Keratinocyte (primary cell): ENCODE data around the gene LRRC3C. TPM values are rescaled to one million over a fixed set of nuclear protein-coding genes. Genes with fewer than 3 reads are reported as not detected.

ENCODE experiments used
- DNase-seq: peaks from one replicate; pipeline ENCODE4 v3.0.0-alpha.2; 2011; ENCODE audit warnings: low read depth, missing footprints, low spot score
- FAIRE-seq: peaks from 2 replicates; lab custom pipeline; 2011; peaks lifted over from hg19 to GRCh38; lab: Jason Lieb, UNC
- H2AFZ ChIP-seq: 2 replicates; pipeline ENCODE4 v1.6.0; 2012; ENCODE audit warnings: low read length, control low read depth, inconsistent platforms; ENCODE audit not compliant: control insufficient read depth
- H3K27ac ChIP-seq: 2 replicates; pipeline ENCODE4 v1.5.1; 2011; ENCODE audit warnings: low read length; ENCODE audit not compliant: control insufficient read depth, insufficient read depth
- H3K27me3 ChIP-seq: 3 replicates; pipeline ENCODE4 v1.6.0; 2011; ENCODE audit warnings: low read length; ENCODE audit not compliant: control insufficient read depth, insufficient read depth; ENCODE audit errors: extremely low read depth
- H3K36me3 ChIP-seq, 2 experiments: 2 replicates in 1 of 2; 3 replicates in 1 of 2; pipeline ENCODE4 v1.5.1; 2011; ENCODE audit warnings: low read length in 2 of 2, mild to moderate bottlenecking in 1 of 2; ENCODE audit not compliant: control insufficient read depth in 2 of 2, insufficient read depth in 2 of 2; ENCODE audit errors: extremely low read depth in 1 of 2
- H3K4me1 ChIP-seq: 3 replicates; pipeline ENCODE4 v1.5.1; 2011; ENCODE audit warnings: low read length; ENCODE audit not compliant: control insufficient read depth, insufficient read depth; ENCODE audit errors: extremely low read depth
- H3K4me2 ChIP-seq: 3 replicates; pipeline ENCODE4 v1.6.0; 2011; ENCODE audit warnings: low read depth, low read length; ENCODE audit not compliant: control insufficient read depth, insufficient read depth; ENCODE audit errors: extremely low read depth
- H3K4me3 ChIP-seq, 3 experiments: fragments of 200-600 bp in 1 of 3; sonication (generic) in 1 of 3; 2 replicates in 2 of 3; 3 replicates in 1 of 3; pipeline ENCODE4 v1.5.1; 2011 to 2016; ENCODE audit warnings: low read length in 3 of 3, mild to moderate bottlenecking in 3 of 3, control low read depth in 2 of 3, inconsistent platforms in 1 of 3, low read depth in 1 of 3, mixed read lengths in 1 of 3, mixed run types in 1 of 3, moderate library complexity in 1 of 3; ENCODE audit not compliant: control insufficient read depth in 2 of 3, insufficient read depth in 2 of 3; ENCODE audit errors: extremely low read depth in 1 of 3
- H3K79me2 ChIP-seq: 2 replicates; pipeline ENCODE4 v1.6.0; 2012; ENCODE audit warnings: low read length; ENCODE audit not compliant: control insufficient read depth, insufficient read depth
- H3K9ac ChIP-seq: 3 replicates; pipeline ENCODE4 v1.6.0; 2011; ENCODE audit warnings: low read length; ENCODE audit not compliant: control insufficient read depth, insufficient read depth; ENCODE audit errors: extremely low read depth
- H3K9me1 ChIP-seq: 3 replicates; pipeline ENCODE4 v1.6.0; 2011; ENCODE audit warnings: low read length; ENCODE audit not compliant: control insufficient read depth, insufficient read depth; ENCODE audit errors: extremely low read depth
- H3K9me3 ChIP-seq: 2 replicates; pipeline ENCODE4 v1.5.1; 2012; ENCODE audit warnings: low read depth, low read length; ENCODE audit not compliant: control insufficient read depth
- H4K20me1 ChIP-seq: 3 replicates; pipeline ENCODE4 v1.6.0; 2011; ENCODE audit warnings: low read length; ENCODE audit not compliant: control insufficient read depth, insufficient read depth; ENCODE audit errors: extremely low read depth
- CTCF ChIP-seq, 3 experiments: IDR thresholded peaks in 1 of 3; conservative IDR thresholded peaks in 1 of 3; optimal IDR thresholded peaks in 1 of 3; 2 replicates in 2 of 3; 3 replicates in 1 of 3; pipeline versions ENCODE3 to v1.5.1; 2011; ENCODE audit warnings: low read length in 3 of 3, mild to moderate bottlenecking in 3 of 3, moderate library complexity in 2 of 3, control low read depth in 1 of 3, inconsistent platforms in 1 of 3; ENCODE audit not compliant: insufficient read depth in 2 of 3; ENCODE audit errors: extremely low read depth in 1 of 3
- EZH2 ChIP-seq: IDR thresholded peaks from one replicate; pipeline ENCODE4 v1.6.1; 2012; ENCODE audit warnings: inconsistent platforms, mild to moderate bottlenecking, low read length, moderate library complexity
- dilution Hi-C: fragments of 300-500 bp; cut with MboI; formaldehyde crosslinking; loops from one replicate; pipeline ENCODE4 v1.7.0; 2020; ENCODE audit warnings: low sequenced_read_pairs; ENCODE audit not compliant: extremely low pct_ligation_motif_present
- polyA plus RNA-seq, 5 experiments: library from polyadenylated mRNA; depleted of rRNA in 3 of 5; stranded (reverse) in 3 of 5; stranded (forward) in 1 of 5; unstranded in 1 of 5; fragments of >200 nt; gene quantifications; 1 replicate in 1 of 5; 2 replicates in 3 of 5; 3 replicates in 1 of 5; pipeline versions ENCODE4 v1.2.1 to v1.2.3, GENCODE V29; 2011 to 2012; ENCODE audit warnings: missing spikeins in 2 of 5, low read depth in 1 of 5, low replicate concordance in 1 of 5

LRRC3C gene
- polyA plus RNA-seq, 1 donor (not counting 4 experiments of a cell fraction or from before 2014, with no cell fraction given) = not detected

GRCh38 chr17:39926588-39927100 lies 888 bp upstream of the LRRC3C start:
- H4K20me1 ChIP-seq = peaks cover 4% of the 10 kb centered on the region
- dilution Hi-C loops = no loop called here
- H3K79me2 ChIP-seq = peaks cover 23% of the 10 kb centered on the region
- FAIRE-seq (no peak), DNase-seq (no peak)
- peak overlapping the region; percentile 16 for H2AFZ ChIP-seq
- peak overlapping the region; percentile 78 for H3K9ac ChIP-seq
- peak overlapping the region; percentile 63 for H3K27ac ChIP-seq
- H3K9me1 ChIP-seq = peaks cover 6% of the 10 kb centered on the region
- H3K9me3 ChIP-seq = no peaks in the 10 kb centered on the region
- no peaks in the 10 kb centered on the region for H3K27me3 ChIP-seq
- peak overlapping the region; percentile 67 for H3K4me2 ChIP-seq
- peak overlapping the region; percentile 74 to 78 (median 74) for H3K4me3 ChIP-seq
- TF ChIP-seq CTCF (optimal IDR thresholded peaks at IDR 0.05 in 1 of 3, IDR thresholded peaks at IDR 0.05 in 1 of 3, conservative IDR thresholded peaks at IDR 0.05 in 1 of 3; ENCODE audit: extremely low read depth in 1 of 3, insufficient read depth in 2 of 3, low read length in 3 of 3) (no peak), EZH2 (no peak)
- H3K4me1 ChIP-seq = peaks cover 40% of the 10 kb centered on the region
- H3K36me3 ChIP-seq = peaks cover 15 to 17% of the 10 kb centered on the region in 2 experiments

DNA sequence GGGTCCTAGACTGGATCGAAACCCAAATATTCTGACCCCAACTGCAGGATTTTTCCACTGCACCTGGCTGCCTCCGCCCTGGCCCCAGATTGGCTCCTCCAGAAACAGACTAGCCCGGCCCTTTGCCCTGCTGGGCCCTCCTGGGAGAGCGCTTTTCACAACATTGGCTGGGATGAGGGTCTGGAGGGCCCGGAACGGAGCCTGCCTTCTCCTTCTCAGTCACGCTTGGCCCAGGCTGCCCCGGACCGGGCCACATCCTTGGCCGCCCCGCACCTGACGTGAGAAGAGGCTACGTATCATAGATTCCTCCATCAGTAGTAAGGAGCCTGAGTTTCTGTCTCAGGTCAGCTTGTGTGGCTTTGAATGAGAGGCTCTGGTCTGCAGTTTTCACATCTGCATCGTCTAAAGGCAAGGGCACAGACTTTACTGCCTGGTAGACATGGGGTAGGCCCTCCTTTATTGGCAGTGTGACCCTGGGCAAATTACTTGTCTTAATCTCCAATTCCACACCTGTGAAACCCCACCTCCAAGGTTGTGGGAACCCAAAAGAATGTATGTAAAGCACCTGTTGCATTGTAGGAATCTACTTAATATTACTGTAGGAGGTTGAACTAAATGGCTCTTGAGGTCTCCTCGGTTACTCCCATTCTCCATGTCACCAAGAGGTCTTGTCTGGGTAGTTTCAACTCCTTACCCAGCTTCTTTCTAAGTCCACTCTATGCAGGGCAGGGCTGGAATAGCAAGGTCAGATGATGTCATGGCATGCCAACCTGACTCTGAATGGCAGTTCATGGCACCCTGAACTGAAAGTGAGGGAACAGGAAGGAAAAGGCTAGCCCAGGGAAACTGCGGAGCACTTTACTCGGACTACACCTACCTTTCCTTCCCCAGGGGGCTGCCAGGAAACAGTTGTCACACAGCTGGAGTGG lies 661 bp downstream of the LRRC3C start:
- no peaks in the 10 kb centered on the region for H3K9me3 ChIP-seq
- dilution Hi-C loops = no loop called here
- H3K27me3 ChIP-seq = no peaks in the 10 kb centered on the region
- peak overlapping the region; percentile 47 for H3K27ac ChIP-seq
- FAIRE-seq = no peak
- H3K4me3 ChIP-seq = peak overlapping the region; percentile 28 to 74 (median 74)
- H3K4me1 ChIP-seq = peaks cover 40% of the 10 kb centered on the region
- H3K36me3 ChIP-seq = peaks cover under 1 to 5% of the 10 kb centered on the region in 2 experiments
- peaks cover 4% of the 10 kb centered on the region for H4K20me1 ChIP-seq
- TF ChIP-seq EZH2 = no peak
- no peak for TF ChIP-seq CTCF (optimal IDR thresholded peaks at IDR 0.05 in 1 of 3, IDR thresholded peaks at IDR 0.05 in 1 of 3, conservative IDR thresholded peaks at IDR 0.05 in 1 of 3; ENCODE audit: extremely low read depth in 1 of 3, insufficient read depth in 2 of 3, low read length in 3 of 3)
- peaks cover 6% of the 10 kb centered on the region for H3K9me1 ChIP-seq
- peaks cover 23% of the 10 kb centered on the region for H3K79me2 ChIP-seq
- H3K4me2 ChIP-seq = peak overlapping the region; percentile 63
- no peak for DNase-seq
- peak overlapping the region; percentile 78 for H3K9ac ChIP-seq
- peak overlapping the region; percentile 76 for H2AFZ ChIP-seq
